D721Med (cell line): ENCODE results near the gene UBE3B.

Source experiments
- DNase-seq: peaks from one replicate; pipeline ENCODE4 v3.0.0; 2011; ENCODE audit warnings: low spot score; ENCODE audit not compliant: insufficient read length
- FAIRE-seq: peaks from 2 replicates; lab custom pipeline; 2011; peaks lifted over from hg19 to GRCh38; lab: Jason Lieb, UNC
- TF ChIP-seq, protein P1 (sequence below): IDR thresholded peaks from 2 replicates; pipeline ENCODE4 v1.5.1; 2012; ENCODE audit warnings: mild to moderate bottlenecking, control low read depth; ENCODE audit not compliant: insufficient read depth; ENCODE audit errors: missing control alignments

The UBE3B gene

DNA sequence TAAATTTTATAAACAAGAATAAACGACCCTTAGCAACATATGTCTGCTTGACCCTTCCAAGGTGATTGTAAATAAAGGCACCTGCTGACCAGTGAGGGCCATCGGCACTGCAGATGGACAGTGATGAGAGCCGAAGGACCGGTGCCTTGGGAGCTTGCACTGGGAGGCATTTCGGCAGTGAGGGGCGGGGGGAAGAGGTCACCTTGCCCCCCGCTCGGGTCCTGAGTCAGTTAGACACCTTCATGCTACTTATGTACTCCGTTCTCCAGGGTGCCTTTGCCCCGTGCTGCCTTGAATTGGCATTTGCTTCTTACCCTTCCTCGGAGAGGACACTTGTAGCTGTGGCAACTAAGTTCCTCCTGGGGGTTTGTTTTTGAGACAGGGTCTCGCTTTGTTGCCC is 72.8 kb downstream of the UBE3B start:
- TF ChIP-seq, protein P1, sequence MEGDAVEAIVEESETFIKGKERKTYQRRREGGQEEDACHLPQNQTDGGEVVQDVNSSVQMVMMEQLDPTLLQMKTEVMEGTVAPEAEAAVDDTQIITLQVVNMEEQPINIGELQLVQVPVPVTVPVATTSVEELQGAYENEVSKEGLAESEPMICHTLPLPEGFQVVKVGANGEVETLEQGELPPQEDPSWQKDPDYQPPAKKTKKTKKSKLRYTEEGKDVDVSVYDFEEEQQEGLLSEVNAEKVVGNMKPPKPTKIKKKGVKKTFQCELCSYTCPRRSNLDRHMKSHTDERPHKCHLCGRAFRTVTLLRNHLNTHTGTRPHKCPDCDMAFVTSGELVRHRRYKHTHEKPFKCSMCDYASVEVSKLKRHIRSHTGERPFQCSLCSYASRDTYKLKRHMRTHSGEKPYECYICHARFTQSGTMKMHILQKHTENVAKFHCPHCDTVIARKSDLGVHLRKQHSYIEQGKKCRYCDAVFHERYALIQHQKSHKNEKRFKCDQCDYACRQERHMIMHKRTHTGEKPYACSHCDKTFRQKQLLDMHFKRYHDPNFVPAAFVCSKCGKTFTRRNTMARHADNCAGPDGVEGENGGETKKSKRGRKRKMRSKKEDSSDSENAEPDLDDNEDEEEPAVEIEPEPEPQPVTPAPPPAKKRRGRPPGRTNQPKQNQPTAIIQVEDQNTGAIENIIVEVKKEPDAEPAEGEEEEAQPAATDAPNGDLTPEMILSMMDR = no peak
- FAIRE-seq = no peak
- DNase-seq = no peak

DNA sequence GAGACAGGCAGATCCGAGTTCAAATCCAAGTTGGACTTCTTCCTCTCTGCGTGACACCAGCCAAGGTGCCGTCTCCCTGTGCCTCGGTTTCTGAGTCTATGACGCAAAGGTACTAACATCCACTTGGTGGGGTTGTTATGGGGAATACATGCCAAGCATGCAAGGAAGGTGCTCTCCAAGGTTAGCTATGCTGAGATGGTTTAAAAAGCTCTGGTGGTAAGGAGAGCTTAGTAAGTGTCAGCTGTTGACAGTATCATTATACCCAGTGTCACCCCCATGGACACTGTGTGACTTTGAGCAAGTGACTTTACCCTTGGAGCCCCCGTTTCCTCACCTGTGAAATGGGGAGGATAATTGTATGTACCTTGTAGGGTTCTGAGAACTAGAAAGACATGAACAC is 73.7 kb downstream of the UBE3B start:
- FAIRE-seq = no peak
- TF ChIP-seq, protein P1 = no peak
- no peak for DNase-seq

DNA sequence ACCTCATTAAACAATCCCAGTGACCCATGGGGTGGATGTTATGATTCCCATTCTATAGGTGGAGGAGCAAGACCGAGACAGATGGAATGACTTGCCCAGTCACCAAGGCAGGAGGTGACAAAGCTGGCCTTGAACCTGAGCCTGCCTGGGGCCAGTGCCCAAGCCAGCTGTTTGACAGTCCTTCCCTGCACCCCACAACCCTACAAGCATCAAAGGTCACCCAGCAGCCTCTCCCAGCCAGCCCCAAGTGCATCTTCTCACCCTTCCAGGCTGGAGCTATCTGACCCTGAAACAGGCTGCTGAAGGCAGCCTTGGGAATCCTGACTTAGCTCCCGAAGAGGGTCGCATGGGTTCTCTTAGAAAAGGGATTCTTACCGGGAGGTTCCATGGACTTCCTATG is 75.5 kb downstream of the UBE3B start:
- TF ChIP-seq, protein P1 = no peak
- FAIRE-seq (no peak), DNase-seq (no peak)

DNA sequence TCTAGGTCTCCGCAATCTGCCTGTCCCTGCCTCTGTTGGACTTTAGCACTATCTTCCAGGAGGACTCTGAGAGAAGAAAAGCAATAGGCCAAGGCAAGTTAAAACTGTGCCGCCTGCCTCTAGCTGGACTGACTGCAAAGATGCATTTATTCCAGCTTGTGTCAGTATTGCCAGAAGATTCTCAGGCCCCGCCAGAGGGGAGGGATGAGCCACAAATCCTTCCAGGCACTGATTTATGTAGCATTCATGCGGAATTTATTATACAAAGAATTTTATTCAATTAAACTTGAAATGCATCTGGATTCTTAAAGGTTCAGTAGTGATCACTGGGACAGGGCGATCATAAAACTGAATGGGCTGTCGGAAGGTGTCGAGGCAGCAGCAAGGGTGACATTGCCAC is 76.0 kb downstream of the UBE3B start:
- FAIRE-seq (no peak), DNase-seq (no peak)
- TF ChIP-seq, protein P1 = no peak

DNA sequence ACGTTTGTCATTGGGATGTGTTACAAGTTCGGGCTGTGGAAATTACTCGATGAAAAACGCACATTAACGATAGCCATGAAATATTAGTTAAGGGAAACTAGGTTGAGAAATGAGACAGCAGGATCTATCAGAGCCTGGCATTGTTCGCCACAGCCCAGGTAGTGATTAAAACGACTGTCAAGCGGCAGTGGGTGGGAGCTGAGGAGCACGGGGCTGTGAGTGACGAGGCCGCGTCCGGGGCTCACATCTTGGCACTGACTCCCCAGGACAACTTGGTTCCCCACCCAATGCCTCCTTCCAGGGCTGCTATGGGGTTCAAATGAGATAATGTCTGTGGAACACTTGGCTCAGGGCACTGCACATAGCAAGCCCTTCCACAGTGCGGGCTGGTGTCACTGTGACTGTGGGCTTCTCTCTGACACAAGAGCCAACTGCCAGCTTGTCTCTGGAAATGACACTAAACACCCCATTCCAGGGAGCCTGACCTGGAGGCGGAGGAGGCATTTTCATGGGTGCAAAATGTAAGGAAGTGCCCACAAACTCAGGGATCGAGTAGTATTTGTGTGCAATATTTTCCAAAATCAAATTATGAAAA is 76.6 kb downstream of the UBE3B start:
- TF ChIP-seq, protein P1 = no peak
- DNase-seq (no peak), FAIRE-seq (no peak)

DNA sequence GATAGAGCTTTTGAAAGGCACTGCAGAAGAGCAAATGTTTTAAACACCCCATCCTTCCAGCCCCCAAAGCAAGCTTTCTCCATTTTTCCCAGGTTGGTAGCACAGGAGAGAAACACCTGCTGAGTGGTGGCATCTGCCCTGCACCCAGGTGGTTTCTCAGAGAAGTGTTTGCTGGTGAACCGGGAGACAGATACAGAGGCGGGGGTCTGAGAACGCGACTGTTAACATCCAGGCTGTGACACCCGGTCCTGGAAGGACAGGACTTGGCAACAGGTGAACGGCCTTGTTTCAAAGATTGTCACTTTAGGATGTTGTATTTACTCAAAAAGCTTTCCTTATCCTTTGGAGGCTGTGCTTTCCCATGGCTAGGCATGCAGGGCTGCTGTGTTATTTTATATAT is 77.3 kb downstream of the UBE3B start:
- DNase-seq = no peak
- TF ChIP-seq, protein P1 = no peak
- no peak for FAIRE-seq

DNA sequence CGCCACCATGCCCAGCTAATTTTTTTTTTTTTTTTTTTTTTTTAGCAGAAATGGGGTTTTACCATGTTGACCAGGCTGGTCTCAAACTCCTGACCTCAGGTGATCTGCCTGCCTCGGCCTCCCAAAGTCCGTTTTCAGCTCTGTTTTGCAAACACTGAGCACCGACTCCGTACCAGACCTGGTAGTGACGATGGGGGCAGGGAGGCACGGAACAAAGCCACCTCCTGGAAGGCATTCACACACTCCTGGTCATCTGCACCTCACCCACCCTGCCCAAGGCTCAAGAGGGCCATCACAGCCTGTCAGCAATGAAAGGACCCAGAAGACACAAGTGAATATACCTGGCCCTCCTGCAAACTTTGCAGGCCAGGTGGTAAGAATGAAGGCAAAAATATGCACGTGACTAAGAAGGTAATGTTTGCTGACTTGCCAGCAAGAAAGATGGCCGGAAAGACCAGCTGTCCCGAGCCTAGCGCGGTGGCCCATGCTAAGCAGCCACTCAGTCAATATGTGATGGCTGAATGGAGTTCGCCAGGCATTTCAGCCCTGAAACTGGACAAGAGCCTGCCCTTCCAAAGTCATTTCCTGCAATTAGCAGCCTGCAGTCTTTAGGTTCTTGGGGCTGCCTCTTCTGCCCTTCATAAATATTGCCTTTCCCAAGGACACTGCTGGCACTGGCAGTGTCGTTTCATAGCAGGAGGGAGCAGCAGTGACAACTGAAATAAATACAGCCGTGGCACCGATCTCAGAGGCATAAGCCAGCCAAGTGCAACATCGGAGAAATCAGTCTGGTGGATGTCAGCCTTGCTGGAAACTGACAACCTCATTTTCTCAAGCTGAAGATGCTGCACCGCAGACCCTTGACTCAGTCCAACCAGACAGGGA is 78.2 kb downstream of the UBE3B start:
- no peak for DNase-seq
- FAIRE-seq = no peak
- TF ChIP-seq, protein P1 = no peak
